Brain pericyte (primary cell): ENCODE results near the gene OR2B2.
"Not testable (repeated sequence)": the region's sequence is repeated elsewhere in the genome, so short reads cannot be mapped to it uniquely, and the experiment has no call there.

Experiments
- DNase-seq: peaks from one replicate; pipeline ENCODE4 v3.0.0-alpha.2; 2012; ENCODE audit warnings: low read depth, low spot score

OR2B2 gene

DNA sequence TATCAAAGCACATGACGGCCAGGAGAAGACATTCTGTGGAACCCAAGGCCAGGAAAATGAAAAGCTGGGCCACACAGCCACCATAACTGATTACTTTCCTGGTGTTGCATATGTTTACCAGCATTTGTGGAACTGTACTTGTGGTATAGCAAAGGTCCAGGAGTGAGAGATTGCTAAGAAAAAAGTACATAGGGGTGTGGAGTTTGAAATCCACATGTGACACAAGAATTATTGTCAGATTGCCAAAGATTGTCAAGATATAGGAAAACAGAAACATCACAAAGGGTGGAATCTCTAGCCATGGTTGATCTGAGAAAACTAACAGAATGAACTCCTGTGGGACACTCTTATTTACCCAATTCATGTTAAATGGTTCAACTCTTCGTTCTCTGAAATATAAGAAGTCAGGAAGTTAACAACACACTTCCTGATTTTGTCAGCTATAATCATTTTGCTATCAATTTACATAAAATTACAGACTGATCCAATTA is at the start of gene OR2B2:
OR2B2 (minus strand) TSS at position 441 of the 491 bp plus-strand sequence; CDS start at position 364, 77 bp downstream.
- DNase-seq, result no peak

DNA sequence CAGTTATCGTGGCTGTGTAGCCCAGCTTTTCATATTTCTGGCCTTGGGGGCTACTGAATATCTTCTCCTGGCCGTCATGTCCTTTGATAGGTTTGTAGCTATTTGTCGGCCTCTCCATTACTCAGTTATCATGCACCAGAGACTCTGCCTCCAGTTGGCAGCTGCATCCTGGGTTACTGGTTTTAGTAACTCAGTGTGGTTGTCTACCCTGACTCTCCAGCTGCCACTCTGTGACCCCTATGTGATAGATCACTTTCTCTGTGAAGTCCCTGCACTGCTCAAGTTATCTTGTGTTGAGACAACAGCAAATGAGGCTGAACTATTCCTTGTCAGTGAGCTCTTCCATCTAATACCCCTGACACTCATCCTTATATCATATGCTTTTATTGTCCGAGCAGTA is 45.3 kb upstream of the OR2B2 start:
- DNase-seq, result no peak

DNA sequence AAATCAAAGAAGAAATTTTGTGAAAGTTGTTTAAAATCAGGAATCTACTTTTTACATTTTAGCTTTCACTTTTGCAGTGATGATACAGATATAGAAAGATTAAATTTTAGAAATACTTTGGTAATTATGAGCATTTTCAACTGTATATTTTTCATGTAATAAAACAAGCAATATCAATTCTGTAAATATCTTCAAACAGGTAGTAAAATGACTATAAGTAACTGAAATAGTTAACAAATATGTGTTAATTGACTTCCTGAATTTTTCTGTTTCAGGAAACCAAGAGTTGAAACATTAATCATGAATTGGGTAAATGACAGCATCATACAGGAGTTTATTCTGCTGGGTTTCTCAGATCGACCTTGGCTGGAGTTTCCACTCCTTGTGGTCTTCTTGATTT is 44.7 kb upstream of the OR2B2 start, which contains the start of gene OR2B6:
OR2B6 (plus strand) TSS at position 301 of the 400 bp plus-strand sequence; CDS start at position 301, 0 bp downstream.
- no peak for DNase-seq

DNA sequence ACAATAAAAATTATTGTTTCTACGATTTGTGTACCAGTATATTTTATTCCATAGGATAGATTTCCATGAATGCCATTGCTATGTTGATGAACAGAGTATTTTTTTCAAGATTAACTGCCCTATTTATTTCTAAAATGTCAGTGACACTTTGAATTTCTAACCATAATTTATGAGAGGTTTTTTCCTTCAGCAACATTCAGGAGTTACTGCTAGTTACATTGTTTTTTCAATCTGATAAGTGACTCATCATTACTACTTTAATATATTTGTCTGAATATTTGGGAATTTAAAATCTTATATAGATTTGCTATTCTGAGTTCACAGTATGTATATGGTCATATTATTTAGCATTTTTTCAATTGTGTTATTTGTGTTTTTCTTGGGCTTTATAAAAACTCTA is 38.8 kb upstream of the OR2B2 start:
- DNase-seq, result no peak

DNA sequence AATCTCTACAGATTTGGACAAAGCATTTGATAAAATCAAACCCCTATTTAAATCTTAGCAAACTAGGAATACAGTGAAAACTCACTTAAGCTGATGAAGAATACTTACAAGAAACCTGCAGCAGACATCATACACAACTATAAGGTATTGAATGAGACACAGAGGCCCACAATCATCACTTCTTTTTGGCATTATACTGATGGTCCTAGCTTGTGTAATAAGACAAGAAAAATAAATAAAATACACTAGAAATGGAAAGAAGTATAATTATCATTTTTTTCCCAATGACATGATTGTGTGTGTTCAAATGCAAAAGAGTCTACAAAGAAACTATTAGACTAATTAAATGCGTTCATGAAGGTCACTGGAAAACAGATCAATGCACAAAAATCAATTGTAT is 36.0 kb upstream of the OR2B2 start:
- DNase-seq, result no peak

DNA sequence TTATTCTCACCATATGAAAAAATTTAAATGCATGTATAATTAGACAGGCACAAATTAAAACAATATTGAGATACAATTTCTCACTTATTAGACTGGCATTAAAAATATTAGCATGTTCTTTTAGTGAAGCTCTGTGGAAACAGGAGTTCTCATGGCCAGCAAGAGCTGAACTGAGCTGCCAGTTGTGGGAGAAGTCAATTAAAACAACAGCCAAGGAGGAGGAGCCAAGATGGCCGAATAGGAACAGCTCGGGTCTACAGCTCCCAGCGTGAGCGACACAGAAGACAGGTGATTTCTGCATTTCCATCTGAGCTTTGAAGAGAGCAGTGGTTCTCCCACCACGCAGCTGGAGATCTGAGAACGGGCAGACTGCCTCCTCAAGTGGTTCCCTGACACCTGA is 30.9 kb upstream of the OR2B2 start:
- DNase-seq, result not testable (repeated sequence)

DNA sequence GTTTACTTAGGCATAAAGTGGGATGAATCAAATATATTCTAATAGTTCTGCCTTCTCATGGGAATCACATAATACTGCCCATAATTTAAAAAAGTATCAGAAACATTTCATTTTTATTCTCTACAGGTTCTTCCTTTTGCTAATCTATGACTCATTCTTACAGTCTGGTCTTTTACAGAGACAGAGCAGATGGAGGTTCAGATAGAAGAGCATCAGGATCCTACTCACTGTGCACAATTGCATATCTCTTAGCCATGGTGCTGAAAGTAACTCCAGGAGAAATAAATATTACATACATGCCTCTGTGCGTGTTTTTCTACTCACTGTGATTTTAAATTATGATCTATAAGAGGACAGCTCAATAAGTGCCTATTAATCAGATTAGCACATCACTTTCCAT is 28.6 kb upstream of the OR2B2 start:
- no peak for DNase-seq

DNA sequence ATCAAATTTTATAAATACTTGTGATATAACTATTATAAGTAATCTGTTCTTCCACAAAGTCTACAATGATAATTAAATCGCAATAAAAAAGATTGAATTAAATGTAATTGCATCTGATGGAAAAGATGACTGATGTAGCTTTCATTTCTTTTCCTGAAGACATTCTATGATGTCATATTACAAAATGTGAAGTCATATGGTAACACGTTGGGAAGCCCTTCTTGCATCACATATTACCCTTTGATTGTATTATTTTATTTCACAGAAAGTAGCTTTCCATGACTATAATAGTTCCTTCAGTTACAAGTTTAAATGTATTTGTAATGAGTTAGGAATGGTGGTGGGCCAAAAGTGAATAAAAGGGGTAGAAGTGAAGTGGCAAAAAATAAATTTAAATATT is 19.0 kb upstream of the OR2B2 start:
- no peak for DNase-seq

DNA sequence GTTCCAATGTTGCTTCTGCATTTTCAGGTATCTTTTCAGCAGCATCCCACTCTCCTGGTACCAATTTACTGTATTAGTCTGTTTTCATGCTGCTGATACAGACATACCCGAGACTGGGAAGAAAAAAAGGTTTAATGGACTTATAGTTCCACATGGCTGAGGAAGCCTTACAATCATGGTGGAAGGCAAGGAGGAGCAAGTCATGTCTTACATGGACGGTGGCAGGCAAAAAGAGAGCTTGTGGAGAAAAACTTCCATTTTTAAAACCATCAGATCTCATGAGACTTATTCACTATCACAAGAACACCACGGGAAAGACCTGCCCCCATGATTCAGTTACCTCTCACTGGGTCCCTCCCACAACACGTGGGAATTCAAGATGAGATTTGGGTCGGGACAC is 17.7 kb upstream of the OR2B2 start:
- DNase-seq, result not testable (repeated sequence)

DNA sequence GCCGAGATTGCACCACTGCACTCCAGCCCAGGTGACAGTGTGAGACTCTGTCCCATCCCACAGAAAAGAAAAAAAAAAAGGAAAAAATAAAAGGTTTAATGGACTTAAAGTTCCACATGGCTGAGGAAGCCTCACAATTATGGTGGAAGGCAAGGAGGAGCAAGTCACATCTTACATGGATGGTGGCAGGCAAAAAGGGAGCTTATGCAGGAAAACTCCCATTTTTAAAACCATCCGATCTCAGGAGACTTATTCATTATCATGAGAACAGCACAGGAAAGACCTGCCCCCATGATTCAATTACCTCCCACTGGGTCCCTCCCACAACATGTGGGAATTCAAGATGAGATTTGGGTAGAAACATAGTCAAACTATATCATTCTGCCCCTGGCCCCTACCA is 15.8 kb upstream of the OR2B2 start:
- DNase-seq, result not testable (repeated sequence)

DNA sequence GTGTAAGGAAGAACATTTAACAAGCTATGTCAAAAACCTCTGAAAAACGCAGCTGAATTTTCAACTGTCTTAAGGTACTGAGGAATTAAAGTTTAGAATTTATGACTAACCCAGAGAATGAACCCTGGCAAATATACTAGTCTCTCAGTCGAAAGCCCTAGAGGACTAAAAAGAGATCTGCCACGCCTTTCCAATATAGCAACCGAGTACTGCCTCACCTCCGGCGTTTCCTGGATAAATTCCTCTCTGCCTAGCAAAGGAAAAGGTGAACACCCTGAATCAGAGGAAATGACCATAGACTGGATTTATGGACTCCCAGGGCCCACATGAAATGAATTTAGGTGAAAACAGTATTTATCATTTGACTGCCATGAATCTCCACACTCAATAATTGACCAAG is 12.0 kb upstream of the OR2B2 start:
- DNase-seq, result no peak

DNA sequence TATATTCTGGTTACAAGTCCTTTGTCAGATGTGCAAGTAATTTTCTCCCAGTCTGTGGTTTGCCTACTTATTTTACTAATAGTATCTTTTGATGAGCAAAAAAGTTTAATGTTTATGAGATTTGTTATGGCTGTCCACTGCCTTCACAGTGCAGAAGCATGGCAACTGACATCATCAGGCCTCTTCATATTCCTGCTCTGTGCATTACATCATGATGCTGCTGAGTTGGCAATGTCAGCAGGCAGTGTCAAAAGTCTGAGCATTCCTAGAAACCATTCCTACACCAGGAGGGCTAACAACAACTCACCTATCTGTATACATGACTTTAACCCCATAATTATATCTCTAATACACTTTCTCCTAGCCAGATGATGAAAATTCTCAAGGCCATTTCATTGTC is 10.8 kb upstream of the OR2B2 start:
- no peak for DNase-seq

DNA sequence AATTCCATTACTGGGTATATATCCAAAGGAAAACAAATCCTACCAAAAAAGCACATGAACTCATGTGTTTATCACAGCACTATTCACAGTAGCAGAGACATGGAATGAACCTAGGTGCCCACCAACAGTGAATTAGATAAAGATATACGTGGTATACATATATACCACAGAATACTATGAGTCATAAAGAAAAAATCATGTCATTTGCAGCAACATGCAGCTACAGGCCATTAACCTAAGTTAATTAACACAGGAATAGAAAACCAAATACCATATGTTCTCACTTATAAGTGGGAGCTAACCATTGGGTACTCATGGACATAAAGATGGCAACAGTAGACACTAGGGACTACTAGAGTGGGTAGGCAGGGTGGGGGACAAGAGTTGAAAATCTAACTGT is 4.2 kb downstream of the OR2B2 start:
- DNase-seq, result no peak

DNA sequence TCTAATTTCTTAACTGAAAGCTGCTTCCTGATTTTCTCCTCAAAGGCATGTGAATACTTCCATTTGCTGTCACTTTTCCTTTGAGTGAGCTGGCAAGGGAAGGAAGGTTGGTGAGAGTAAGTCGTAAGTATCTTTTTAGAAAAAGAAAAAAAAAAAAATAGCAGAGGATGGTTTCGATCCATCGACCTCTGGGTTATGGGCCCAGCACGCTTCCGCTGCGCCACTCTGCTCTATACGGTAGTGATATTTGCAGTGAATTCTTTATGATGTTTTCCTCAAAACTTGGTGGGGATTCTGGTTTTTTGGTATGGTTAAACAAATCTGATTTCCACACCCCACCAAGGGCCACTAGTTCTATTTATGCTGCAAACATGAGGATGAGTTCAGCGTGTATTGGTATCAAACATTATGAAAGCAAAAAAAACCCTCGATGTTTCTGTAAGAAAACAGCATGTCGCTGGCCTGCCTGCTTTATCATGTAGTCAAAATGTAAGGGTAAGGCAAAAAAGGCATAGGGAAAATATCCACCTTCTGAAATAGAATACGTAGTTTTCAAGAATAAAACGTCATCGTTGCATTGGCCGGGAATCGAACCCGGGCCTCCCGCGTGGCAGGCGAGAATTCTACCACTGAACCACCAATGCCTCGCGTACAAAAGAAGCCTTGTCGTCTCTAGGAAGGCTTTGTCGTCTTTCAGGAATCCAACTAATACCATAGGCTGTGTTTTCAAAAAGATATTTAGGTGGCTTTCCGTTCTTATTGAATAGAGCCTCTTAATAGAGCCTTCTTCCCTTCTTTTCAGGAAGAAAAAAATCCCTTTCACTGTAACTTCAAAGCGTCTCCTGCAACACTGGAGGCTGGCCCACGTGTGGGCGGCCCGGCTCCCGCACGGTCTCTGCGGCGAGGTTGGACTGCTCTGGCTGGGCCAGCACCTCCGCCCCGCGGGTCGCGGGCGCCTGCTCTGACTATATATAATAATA is 9.6 kb downstream of the OR2B2 start:
- peak; percentile 76 for DNase-seq

DNA sequence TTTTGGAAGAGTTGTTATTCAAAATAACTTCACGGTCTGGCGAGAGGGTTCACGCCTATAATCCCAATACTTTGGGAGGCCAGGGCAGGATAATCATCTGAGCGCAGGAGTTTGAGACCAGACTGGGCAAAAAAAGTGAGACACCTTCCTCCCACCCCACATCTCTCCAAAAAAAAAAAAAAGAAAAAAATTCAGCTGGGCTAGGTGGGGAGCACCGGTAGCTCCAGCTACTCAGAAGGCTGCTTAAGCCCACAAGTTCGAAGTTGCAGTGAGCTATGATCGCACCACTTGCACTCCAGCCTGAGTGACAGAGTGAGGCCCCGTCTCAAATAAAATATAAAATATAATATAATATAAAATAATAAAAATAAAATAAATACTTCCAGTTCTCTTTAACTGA is 10.4 kb downstream of the OR2B2 start:
- DNase-seq, result no peak

DNA sequence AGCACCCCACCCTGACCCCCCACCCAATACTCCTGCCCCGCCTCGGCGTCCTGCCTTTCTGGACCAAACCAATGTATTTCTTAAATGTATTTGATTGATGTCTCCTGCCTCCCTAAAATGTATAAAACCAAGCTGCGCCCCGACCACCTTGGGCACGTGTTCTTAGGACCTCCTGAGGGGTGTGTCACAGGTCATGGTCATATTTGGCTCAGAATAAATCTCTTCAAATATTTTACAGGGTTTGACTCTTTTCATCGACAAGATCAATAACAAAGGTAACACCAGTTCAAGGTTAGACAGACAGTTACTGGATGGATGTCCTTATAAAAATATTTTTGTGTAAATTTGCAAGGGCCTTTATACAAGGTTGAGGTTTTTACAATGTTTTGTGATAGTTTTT is 12.0 kb downstream of the OR2B2 start:
- DNase-seq, result not testable (repeated sequence)

DNA sequence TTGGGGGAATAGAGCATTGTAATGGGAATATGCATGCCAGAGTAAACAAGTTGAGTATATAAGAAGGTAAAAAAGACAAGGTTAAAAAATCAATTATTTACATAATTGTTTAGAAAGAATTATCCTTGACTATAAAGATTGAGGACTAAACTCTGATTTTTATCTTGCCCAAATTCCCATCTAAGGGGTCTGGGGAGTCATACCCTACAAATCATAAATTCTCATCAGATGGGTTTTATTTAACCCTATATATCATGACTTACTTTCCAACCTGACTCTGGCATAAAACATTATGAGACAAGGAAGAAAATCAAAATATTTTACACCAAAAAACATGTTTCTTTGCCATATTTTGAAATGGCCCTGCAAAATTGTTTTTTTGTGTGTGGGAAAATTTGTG is 12.7 kb downstream of the OR2B2 start:
- DNase-seq, result no peak

DNA sequence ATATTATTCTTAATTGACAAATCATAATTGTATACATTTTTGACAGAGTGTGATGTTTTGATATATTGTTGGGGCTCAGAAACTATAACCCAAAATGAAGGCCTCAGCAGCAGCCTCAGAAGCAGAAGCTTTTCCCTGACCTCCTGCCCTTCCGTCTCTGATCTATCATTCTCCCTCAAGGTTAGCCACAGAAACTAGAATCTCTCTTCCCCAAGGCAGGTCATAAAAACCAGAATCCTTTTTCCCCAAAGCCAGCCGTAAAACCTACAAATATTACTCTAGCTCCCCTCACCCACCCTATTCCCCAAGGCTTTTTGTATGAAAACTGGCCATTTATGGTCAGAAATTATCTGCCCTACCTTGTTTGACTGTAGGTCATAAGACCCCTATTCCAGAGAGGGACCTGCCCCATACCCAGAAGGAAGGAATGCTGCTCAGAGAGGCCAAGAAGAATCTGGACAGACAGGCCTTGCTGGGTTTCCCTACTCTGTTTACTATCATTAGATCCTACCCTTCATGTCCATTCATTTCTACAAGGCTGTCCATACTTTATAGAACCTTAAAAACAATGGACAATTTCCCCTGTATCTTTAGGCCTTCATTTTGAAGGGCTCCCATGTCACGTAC is 14.5 kb downstream of the OR2B2 start:
- no peak for DNase-seq

DNA sequence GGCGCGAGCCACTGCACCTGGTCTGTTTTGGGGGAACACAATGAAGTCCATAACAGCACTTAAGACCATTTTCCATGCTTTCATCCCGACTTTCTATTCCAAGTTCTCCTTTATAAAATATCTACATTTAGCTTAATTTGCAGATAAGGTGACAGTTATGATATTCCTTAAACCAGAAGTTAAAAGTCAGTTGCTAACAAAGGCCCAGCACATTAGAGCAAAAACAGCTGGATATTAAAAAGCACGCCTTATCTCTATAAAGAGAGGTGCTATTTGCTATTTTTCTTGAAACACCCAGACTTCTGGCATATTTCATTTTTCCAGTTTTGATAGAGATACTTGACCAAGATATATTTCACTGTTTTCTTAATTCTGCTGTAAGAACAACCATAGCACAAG is 15.8 kb downstream of the OR2B2 start:
- no peak for DNase-seq

DNA sequence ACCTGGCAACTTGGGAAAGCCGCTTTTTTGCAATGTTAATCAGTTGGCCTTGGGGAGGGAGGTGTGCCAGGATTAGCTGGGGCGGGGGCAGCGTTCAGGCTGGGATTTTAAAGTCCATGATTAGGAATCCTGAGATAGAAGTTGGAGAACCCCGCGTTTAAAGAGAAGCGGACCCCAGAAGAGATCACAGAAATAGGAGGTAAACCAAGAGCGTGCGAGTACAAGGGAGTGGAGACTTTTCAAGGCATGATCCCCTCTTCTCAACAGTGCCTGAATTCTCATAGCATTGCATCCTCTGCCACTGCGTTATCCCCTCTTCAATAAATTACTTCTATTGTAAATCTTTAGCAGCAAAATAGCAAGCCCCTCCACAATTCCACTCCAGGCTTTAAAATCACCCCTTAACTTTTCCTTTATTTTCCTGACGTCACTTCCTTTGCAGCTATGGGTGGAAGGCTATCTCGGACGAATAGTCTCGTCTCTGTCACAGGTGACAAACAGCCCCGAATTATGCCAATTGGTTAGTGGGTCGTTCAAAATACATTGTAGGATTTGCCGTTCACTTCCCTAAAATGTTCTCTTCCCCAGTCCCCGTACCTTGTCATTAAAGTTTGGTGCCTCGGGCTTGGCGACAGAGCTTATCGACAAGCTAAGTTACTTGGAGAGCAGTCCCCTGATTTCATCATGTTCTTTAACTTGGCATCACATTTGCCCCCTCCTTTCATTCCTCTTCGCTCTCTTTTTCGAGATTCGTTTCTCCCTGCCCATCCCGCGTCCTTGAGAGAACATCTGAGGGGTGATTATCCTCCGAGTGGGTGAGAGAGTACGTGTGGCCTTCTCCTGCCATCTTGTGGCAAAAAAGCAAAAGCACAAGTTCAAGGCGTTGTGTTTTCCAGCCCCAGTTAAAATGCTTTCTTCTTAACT is 17.1 kb downstream of the OR2B2 start:
- peak; percentile 73 for DNase-seq
